HG03558 (cell line): ENCODE results near the gene NOCT.
A peak's percentile ranks its signal among the peaks of the same experiment; 100 is the strongest.
"Not testable (repeated sequence)": the region's sequence is repeated elsewhere in the genome, so short reads cannot be mapped to it uniquely, and the experiment has no call there.

Experiments used
- ATAC-seq: cut with Tn5 transposase; IDR thresholded peaks from one replicate; pipeline ENCODE4 v1.9.1; 2021; ENCODE audit warnings: moderate number of reproducible peaks; ENCODE audit not compliant: unreplicated experiment; ENCODE audit errors: extremely low read depth

The NOCT gene

GRCh38 chr4:139015269-139015947, at the start of gene NOCT:
NOCT (plus strand) TSS chr4:139015781; CDS start chr4:139015982, 201 bp downstream.
- ATAC-seq, result peak; percentile 87

- ATAC-seq, result peak; percentile 99
Observed at GRCh38 chr4:138967313-138967712, 48.3 kb upstream of the NOCT start.

- no peak for ATAC-seq
Observed at GRCh38 chr4:138972956-138973801, 42.4 kb upstream of the NOCT start.

DNA sequence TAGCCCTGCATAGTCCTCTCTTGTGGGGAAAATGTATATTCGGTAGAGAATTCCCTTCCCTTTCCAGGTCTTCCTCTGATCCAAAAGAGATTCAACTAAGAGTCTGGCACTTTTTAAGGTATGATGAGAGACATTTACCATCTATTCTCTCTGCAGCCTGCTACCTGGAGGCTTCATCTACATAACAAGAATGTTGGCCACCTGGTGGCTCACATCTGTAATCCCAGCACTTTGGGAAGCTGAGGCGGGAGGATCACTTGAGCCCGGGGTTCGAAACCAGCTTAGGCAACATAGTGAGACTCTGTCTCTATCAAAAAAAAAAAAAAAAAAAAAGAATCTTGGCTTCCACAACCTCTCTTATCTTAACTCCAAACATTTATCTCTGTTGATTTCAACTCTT, 40.4 kb upstream of the NOCT start:
- no peak for ATAC-seq

- ATAC-seq, result no peak
Observed at GRCh38 chr4:138976526-138976925, 39.1 kb upstream of the NOCT start.

GRCh38 chr4:138977524-138977923, 38.1 kb upstream of the NOCT start:
- peak; percentile 87 for ATAC-seq

DNA sequence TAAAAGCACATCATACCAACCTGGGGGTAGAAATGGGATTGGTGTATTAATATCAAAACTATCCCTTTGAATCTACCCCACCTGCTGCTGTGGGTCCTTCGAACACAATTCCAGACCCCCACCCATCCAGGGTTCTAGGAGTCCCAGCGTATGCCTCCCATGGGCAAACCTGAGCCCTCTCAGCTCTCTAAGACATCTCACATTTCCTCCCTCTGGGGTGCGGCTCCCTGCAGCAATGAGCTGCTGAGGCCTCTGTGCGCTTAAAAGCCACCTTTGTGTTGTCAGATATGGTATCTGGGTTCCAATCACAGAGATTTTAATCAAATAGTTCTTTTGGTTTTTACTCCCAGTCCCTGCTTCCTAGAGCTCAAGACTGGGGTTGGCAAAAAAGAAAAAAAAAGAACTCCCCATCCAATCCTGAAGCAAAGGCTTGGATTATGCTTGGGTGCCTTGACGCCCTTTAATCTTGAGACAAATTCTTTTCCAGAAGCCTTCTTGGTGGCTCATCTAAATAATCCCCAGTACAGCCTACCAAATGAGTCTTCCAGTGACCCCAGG, 37.5 kb upstream of the NOCT start:
- ATAC-seq, result no peak

GRCh38 chr4:138978600-138978999, 37.0 kb upstream of the NOCT start:
- ATAC-seq, result no peak

GRCh38 chr4:138979742-138980141, 35.8 kb upstream of the NOCT start:
- ATAC-seq, result no peak

DNA sequence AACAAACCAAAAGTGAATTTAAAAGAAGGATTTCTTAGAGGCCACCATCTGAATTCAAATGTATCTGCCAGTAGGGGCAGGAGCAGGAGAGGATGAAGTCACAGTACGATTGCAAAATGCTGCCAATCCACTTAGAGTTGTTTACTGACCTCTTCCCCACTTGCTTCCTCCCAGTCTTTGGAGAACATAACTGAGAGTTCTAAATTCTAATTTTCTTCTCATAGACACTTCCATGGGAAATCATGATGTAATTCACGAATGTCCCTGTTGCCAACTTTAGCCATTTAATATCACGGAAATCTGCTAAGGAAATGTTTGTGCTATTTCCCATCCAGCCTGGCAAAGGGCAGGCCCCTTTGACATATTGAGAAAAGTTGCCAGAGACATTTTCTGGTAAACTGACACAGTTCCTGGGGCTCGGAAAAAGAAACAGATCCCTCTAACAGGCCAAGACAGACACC, 33.6 kb upstream of the NOCT start:
- no peak for ATAC-seq

GRCh38 chr4:138982754-138983153, 32.8 kb upstream of the NOCT start:
- no peak for ATAC-seq

DNA sequence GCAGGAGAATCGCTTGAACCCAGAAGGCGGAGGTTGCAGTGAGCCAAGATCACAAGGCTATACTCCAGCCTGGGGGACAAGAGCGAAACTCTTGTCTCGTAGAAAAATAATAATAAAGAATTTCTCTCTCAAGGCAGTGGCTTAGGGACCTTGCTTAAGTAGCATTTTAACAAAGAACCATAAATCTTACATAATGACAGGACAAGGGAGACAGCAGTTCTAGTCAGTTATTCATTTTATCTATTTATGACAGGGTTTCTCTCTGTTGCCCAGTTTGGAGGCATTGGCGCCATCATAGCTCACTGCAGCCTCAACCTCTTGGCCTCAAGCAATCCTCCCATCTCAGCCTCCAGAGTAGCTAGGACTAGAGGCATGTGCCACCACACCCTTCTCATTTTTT, 31.9 kb upstream of the NOCT start:
- no peak for ATAC-seq

GRCh38 chr4:138984647-138985046, 30.9 kb upstream of the NOCT start:
- ATAC-seq, result no peak

- ATAC-seq, result no peak
Observed at GRCh38 chr4:138992676-138993075, 22.9 kb upstream of the NOCT start.

DNA sequence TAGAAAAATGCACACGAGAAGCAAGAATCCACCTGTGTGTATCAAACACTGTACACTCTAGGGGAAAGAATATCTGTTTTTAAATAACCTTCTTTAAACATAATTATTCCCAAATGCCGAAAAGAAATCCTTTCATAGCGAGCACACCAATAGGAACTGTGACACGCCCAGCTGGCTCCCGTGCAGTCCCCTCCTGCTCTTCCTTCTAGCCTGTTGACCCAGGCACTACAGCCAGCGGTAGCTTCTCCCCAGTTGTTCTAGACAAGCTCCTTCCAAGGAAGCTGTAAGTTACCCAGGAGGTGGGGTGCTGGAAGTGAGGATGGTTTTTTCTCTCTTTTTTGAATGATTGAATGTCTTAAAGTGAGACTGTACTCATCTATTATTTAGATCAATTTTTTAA, 19.5 kb upstream of the NOCT start:
- no peak for ATAC-seq

DNA sequence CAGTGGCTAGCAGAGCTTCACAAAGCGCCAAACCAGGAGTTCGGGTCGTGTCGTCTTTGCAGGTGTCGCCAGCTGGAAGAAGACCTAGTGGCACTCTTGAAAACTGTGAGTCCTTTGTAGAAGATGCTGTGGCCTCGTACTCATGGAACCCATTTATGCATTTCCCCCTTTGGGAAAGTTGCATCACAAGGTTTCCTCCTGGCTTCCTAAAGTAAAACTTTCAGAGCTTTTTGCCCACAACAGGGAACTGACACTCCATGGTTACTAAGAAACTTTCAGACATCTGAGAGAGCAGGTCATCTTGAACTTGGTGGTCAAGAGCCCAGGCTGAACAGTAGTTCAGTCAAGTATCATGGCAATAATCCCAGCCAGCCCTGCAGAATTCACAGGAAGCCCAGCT, 15.9 kb upstream of the NOCT start:
- ATAC-seq, result no peak

DNA sequence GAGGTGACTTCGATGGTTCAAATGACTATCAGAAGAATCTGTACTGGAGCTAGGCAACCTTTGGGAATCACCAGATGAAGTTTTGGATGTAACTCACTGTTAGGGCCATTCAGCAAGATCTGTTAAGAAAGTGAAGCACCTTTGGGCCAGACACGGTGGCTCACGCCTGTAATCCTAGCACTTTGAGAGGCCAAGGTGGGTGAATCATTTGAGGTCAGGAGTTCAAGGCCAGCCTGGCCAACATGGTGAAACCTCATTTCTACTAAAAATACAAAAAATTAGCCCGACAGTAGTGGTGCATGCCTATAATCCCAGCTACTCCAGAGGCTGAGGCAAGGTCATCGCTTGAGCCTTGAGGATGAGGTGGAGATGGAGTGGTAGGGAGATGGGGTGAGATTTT, 15.4 kb upstream of the NOCT start:
- ATAC-seq, result not testable (repeated sequence)

DNA sequence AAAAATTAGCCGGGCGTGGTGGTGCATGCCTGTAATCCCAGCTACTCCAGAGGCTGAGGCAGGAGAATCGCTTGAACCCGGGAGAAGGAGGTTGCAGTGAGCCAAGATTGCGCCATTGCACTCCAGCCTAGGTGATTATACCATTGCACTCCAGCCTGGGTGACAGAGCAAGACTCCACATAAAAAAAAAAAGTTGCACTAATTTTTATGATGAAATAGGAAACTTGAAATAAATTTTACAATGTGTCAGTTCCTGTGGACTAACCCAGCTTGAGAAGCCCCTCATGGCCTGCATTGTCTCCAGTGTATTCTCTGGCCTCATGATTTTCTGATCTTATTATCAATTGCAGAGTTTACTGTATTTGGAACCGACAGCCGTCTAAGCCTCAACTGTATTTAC, 14.2 kb upstream of the NOCT start:
- not testable (repeated sequence) for ATAC-seq

DNA sequence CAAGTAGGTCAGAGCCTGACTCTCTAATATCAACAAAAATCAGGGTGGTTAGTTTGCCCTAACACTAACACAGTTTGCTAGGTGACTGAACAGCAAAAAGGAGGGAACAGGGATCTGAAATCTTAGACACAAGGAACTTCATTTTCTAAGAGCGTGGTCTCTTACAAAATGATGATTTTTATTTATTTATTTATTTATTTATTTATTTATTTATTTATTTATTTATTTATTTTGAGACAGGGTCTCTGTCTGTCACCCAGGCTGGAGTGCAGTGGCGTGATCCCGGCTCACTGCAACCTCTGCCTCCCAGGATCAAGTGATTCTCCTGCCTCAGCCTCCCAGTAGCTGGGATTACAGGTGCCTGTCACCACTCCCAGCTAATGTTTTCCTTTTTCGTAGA, 11.9 kb upstream of the NOCT start:
- not testable (repeated sequence) for ATAC-seq

DNA sequence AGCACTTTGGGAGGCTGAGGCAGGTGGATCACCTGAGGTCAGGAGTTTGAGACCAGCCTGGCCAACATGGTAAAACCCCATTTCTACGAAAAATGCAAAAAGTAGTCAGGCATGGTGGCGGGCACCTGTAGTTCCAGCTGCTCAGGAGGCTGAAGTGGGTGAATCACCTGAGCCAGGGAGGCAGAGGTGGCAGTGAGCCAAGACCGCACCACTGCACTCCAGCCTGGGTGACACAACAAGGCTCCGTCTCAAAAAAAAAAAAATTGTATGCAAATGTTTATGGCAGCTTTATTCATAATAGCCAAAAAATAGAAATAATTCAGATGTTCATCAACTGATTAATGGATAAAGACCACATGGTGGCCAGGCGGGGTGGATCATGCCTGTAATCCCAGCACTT, 9.8 kb upstream of the NOCT start:
- no peak for ATAC-seq

GRCh38 chr4:139007640-139008039, 7.9 kb upstream of the NOCT start:
- ATAC-seq, result no peak
